Thymus (tissue), 14 donors: ENCODE measurements around the gene CCS. TPM values are rescaled to one million over a fixed set of nuclear protein-coding genes. Genes with fewer than 3 reads are reported as not detected.
"Not testable (repeated sequence)": the region's sequence is repeated elsewhere in the genome, so short reads cannot be mapped to it uniquely, and the experiment has no call there.

Experiments used
- DNase-seq, 9 donors: peaks; one replicate each; pipeline ENCODE4 v3.0.0-alpha.2; 2013; ENCODE audit warnings: low spot score in 9 of 9, low read depth in 6 of 9, missing footprints in 1 of 9
- H3K27ac ChIP-seq, 2 donors: one replicate each; pipeline ENCODE4 v1.5.1; 2013; ENCODE audit warnings: control low read depth in 1 of 2, low read depth in 1 of 2, low read length in 1 of 2, mild to moderate bottlenecking in 1 of 2, moderate library complexity in 1 of 2
- H3K27me3 ChIP-seq, 2 donors: one replicate each; pipeline ENCODE4 v1.5.1; 2013; ENCODE audit warnings: low read length in 1 of 2; ENCODE audit not compliant: control insufficient read depth in 2 of 2, insufficient read depth in 1 of 2
- H3K36me3 ChIP-seq, 2 donors: one replicate each; pipeline ENCODE4 v1.5.1; 2013; ENCODE audit warnings: low read length in 1 of 2, mild to moderate bottlenecking in 1 of 2, moderate library complexity in 1 of 2; ENCODE audit not compliant: control insufficient read depth in 2 of 2, insufficient read depth in 2 of 2
- H3K4me1 ChIP-seq, 2 donors: one replicate each; pipeline ENCODE4 v1.5.1; 2013; ENCODE audit warnings: low read length in 2 of 2; ENCODE audit not compliant: control insufficient read depth in 2 of 2, insufficient read depth in 2 of 2
- H3K4me3 ChIP-seq, 2 donors: one replicate each; pipeline ENCODE4 v1.5.1; 2013; ENCODE audit warnings: low read length in 2 of 2, control low read depth in 1 of 2, mild to moderate bottlenecking in 1 of 2
- H3K9me3 ChIP-seq, 2 donors: one replicate each; pipeline ENCODE4 v1.5.1; 2013; ENCODE audit warnings: low read length in 1 of 2, mild to moderate bottlenecking in 1 of 2; ENCODE audit not compliant: control insufficient read depth in 2 of 2, insufficient read depth in 1 of 2
- WGBS: extraction: QIAGEN DNeasy Blood & Tissue Kit; methylation state at CpG from one replicate; pipeline ENCODE4 v1.1.7; 2013; 5-methylcytosine and 5-hydroxymethylcytosine counted together
- long read RNA-seq, 10 donors: transcript quantifications; one replicate each; lab custom pipeline, GENCODE V29; 2026
- polyA plus RNA-seq: library from polyadenylated mRNA; stranded (reverse); fragments of 200-250 nt; gene quantifications from one replicate; pipeline ENCODE4 v1.2.3, GENCODE V29; 2013
- total RNA-seq: library from RNA; stranded (reverse); fragments of 120-200 nt; gene quantifications from one replicate; pipeline ENCODE4 v1.2.4, GENCODE V29; 2013
- donor health status: healthy.

The CCS gene, protein sequence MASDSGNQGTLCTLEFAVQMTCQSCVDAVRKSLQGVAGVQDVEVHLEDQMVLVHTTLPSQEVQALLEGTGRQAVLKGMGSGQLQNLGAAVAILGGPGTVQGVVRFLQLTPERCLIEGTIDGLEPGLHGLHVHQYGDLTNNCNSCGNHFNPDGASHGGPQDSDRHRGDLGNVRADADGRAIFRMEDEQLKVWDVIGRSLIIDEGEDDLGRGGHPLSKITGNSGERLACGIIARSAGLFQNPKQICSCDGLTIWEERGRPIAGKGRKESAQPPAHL
- total RNA-seq = 33.9 TPM
- 173 TPM for polyA plus RNA-seq
- long read RNA-seq, donor 1 = 0 reads
- long read RNA-seq, donor 2 = 0 reads
- long read RNA-seq, donor 3, transcript CCS-208 (8 exons, 1,430 nt) = major isoform, 13 of 38 reads
- long read RNA-seq, donor 3, transcript CCS-205 (7 exons, 1,196 nt) = minor isoform, 11 of 38 reads
- long read RNA-seq, donor 3, transcript CCS-204 (3 exons, 872 nt) = minor isoform, 7 of 38 reads
- long read RNA-seq, donor 3, partial matches to known transcripts = 6 of 38 reads
- long read RNA-seq, donor 3, other reads (novel, unspliced or antisense) = 0 of 38 reads
- long read RNA-seq, donor 4, transcript CCS-208 (8 exons, 1,430 nt) = major isoform, 7 of 13 reads
- long read RNA-seq, donor 4, partial matches to known transcripts = 0 of 13 reads
- long read RNA-seq, donor 4, other reads (novel, unspliced or antisense) = 0 of 13 reads
- long read RNA-seq, donor 5, transcript CCS-205 (7 exons, 1,196 nt) = minor isoform, 6 of 28 reads
- long read RNA-seq, donor 5, transcript CCS-204 (3 exons, 872 nt) = minor isoform, 6 of 28 reads
- long read RNA-seq, donor 5, transcript CCS-208 (8 exons, 1,430 nt) = major isoform, 15 of 28 reads
- long read RNA-seq, donor 5, partial matches to known transcripts = 0 of 28 reads
- long read RNA-seq, donor 5, other reads (novel, unspliced or antisense) = 0 of 28 reads
- long read RNA-seq, donor 6, transcript CCS-205 (7 exons, 1,196 nt) = minor isoform, 7 of 16 reads
- long read RNA-seq, donor 6, transcript CCS-208 (8 exons, 1,430 nt) = major isoform, 8 of 16 reads
- long read RNA-seq, donor 6, partial matches to known transcripts = 0 of 16 reads
- long read RNA-seq, donor 6, other reads (novel, unspliced or antisense) = 0 of 16 reads
- long read RNA-seq, donor 7, transcript CCS-208 (8 exons, 1,430 nt) = major isoform, 6 of 10 reads
- long read RNA-seq, donor 7, partial matches to known transcripts = 0 of 10 reads
- long read RNA-seq, donor 7, other reads (novel, unspliced or antisense) = 0 of 10 reads
- long read RNA-seq, donor 8, transcript CCS-208 (8 exons, 1,430 nt) = major isoform, 7 of 9 reads
- long read RNA-seq, donor 8, partial matches to known transcripts = 0 of 9 reads
- long read RNA-seq, donor 8, other reads (novel, unspliced or antisense) = 0 of 9 reads
- long read RNA-seq, donor 9, transcript CCS-205 (7 exons, 1,196 nt) = major isoform, 6 of 12 reads
- long read RNA-seq, donor 9, partial matches to known transcripts = 0 of 12 reads
- long read RNA-seq, donor 9, other reads (novel, unspliced or antisense) = 0 of 12 reads
- long read RNA-seq, donor 10, transcript CCS-208 (8 exons, 1,430 nt) = major isoform, 6 of 10 reads
- long read RNA-seq, donor 10, partial matches to known transcripts = 0 of 10 reads
- long read RNA-seq, donor 10, other reads (novel, unspliced or antisense) = 0 of 10 reads

- Histone ChIP-seq H3K4me3 (peak within 1 kb of the TSS; percentile 70 to 76), H3K36me3 (peaks cover 0 to 2% of the 10 kb centered on the region in 2 donors), H3K9me3 (peaks cover 0 to 2% of the 10 kb centered on the region in 2 donors), H3K27me3 (peaks cover 0 to 3% of the 10 kb centered on the region in 2 donors), H3K27ac (peak within 1 kb of the TSS; percentile 59 to 79), H3K4me1 (peaks cover 17 to 38% of the 10 kb centered on the region in 2 donors)
- peak; percentile 88 to 98 (median 96) for DNase-seq
- 19% methylated on average over 68 of the region's 68 CpGs for WGBS
These were observed at the start of gene CCS, which contains the start of gene CCDC87 for GRCh38 chr11:66592457-66593302. Gene CCS (plus strand): TSS chr11:66593185. CDS start chr11:66593262, 77 bp downstream. Gene CCDC87 (minus strand): TSS chr11:66593063. CDS start chr11:66593015, 48 bp downstream.

GRCh38 chr11:66543263-66544107 lies 49.5 kb upstream of the CCS start:
- peak overlapping the region; percentile 9 to 23 for H3K4me3 ChIP-seq
- H3K36me3 ChIP-seq = peaks cover 24 to 34% of the 10 kb centered on the region in 2 donors
- WGBS = 20% methylated on average over 26 of the region's 26 CpGs
- peak; percentile 23 to 80 (median 50) for DNase-seq
- peak overlapping the region; percentile 25 to 64 for H3K27ac ChIP-seq
- H3K27me3 ChIP-seq = peaks cover 12 to 27% of the 10 kb centered on the region in 2 donors
- H3K9me3 ChIP-seq = peaks cover 0 to 6% of the 10 kb centered on the region in 2 donors
- peaks cover 15 to 31% of the 10 kb centered on the region in 2 donors for H3K4me1 ChIP-seq

DNA sequence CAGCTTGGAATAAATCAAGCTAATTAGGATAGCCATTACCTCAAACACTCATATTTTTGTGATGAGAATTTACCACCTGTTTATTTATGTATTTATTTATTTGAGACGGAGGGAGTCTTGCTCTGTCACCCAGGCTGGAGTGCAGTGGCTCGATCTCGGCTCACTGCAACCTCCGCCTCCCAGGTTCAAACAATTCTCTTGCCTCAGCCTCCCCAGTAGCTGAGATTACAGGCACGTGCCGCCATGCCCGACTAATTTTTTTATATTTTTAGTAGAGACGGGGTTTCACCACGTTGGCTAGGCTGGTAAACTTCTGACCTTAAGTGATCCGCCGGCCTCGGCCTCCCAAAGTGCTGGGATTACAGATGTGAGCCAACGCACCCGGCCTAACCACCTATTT lies 48.0 kb upstream of the CCS start:
- not testable (repeated sequence) for DNase-seq, H3K27ac ChIP-seq, H3K9me3 ChIP-seq
- H3K27me3 ChIP-seq = peaks cover 12 to 41% of the 10 kb centered on the region in 2 donors
- peaks cover 16 to 21% of the 10 kb centered on the region in 2 donors for H3K36me3 ChIP-seq
- H3K4me3 ChIP-seq = peak overlapping the region; percentile 72 to 78
- H3K4me1 ChIP-seq = peaks cover 15 to 31% of the 10 kb centered on the region in 2 donors
- 90% methylated on average over 14 of the region's 14 CpGs for WGBS

GRCh38 chr11:66545701-66546367 lies 47.2 kb upstream of the CCS start, which contains the start of gene ZDHHC24:
Gene ZDHHC24 (minus strand): TSS chr11:66546048. CDS start chr11:66546003, 45 bp downstream.
- peak; percentile 34 to 86 (median 62) for DNase-seq
- Histone ChIP-seq H3K27ac (peak within 1 kb of the TSS in 1 of 2 donors; percentile 78), H3K36me3 (peaks cover 14 to 18% of the 10 kb centered on the region in 2 donors), H3K9me3 (peaks cover 0 to 6% of the 10 kb centered on the region in 2 donors), H3K4me1 (peaks cover 15 to 31% of the 10 kb centered on the region in 2 donors), H3K27me3 (peaks cover 12 to 50% of the 10 kb centered on the region in 2 donors), H3K4me3 (peak within 1 kb of the TSS; percentile 72 to 78)
- under 1% methylated on average over 71 of the region's 71 CpGs for WGBS

DNA sequence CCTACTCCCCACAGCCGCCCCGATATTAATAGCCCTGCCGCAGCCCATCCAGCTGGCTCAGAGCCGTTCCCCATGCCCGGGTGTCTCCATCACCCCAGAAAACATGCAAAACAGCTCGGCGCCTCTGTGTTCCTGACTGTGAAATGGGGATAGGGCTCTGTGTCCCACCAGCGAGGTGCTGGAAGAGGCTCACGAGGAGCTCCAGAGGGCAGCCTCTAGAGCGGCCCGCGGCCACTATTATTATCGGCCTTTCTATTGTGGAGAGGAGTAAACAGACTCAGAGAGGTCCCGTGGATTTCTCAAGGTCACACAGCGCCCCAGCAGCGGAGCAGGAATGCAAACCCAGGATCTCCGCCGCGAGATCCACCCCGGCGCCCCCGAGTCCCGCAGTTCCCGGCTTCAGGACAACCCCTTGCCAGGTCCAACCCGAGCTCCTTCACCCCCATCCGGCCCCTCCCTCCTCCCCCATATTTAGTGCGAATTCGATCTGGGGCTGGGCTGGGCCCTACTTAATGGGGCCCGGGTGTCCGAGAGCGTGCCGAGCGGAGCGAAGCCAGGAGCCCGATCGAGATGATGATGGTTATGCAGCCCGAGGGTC lies 46.5 kb upstream of the CCS start, which contains the start of gene ACTN3:
TSS of gene ACTN3 (plus strand) at position 536 of the 598 bp plus-strand sequence. CDS start at position 571, 35 bp downstream.
- Histone ChIP-seq H3K36me3 (peaks cover 14 to 15% of the 10 kb centered on the region in 2 donors), H3K27me3 (peaks cover 12 to 57% of the 10 kb centered on the region in 2 donors), H3K4me3 (peak within 1 kb of the TSS; percentile 72 to 78), H3K27ac (peak within 1 kb of the TSS in 1 of 2 donors; percentile 78), H3K4me1 (peaks cover 15 to 31% of the 10 kb centered on the region in 2 donors), H3K9me3 (peaks cover 0 to 6% of the 10 kb centered on the region in 2 donors)
- WGBS = 15% methylated on average over 37 of the region's 37 CpGs
- DNase-seq = no peak

DNA sequence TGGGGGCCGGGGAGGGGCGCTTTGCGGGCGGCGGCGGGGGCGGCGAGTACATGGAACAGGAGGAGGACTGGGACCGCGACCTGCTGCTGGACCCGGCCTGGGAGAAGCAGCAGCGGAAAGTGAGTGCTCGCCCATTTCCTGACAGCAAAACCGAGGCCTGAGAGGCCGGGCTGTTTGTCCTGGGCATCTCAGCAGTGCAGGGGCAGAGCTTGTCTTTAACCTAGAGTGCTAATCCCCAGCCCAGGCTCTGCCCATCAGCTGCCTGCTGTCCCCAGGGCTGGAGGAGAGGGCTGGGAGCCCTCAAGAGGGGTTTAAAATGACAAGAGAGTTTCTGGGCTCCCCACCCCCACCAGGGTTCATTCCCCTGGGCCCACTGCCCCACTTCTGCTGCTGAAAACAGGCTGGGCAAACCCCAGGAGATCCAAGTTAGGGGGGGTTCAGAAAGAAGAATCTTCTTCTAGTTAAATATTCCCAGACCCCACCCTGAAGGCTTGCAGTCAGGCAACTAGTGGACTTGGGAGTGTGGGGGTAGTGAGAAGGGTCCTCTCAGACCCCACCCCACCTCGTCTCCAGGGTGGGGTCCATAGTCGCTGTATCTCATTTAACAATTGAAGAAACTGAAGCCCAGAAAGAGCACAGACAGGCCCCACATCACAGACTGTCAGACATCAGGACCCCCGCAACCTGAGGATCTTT lies 45.9 kb upstream of the CCS start:
- H3K9me3 ChIP-seq = peaks cover 0 to 6% of the 10 kb centered on the region in 2 donors
- H3K27ac ChIP-seq = no peak overlapping the region
- no peak for DNase-seq
- 66% methylated on average over 18 of the region's 18 CpGs for WGBS
- peaks cover 15 to 31% of the 10 kb centered on the region in 2 donors for H3K4me1 ChIP-seq
- H3K36me3 ChIP-seq = peaks cover 9 to 10% of the 10 kb centered on the region in 2 donors
- H3K4me3 ChIP-seq = no peak overlapping the region
- H3K27me3 ChIP-seq = peaks cover 12 to 59% of the 10 kb centered on the region in 2 donors
